ENCODE data around the gene KCNMA1.

The KCNMA1 gene

DNA sequence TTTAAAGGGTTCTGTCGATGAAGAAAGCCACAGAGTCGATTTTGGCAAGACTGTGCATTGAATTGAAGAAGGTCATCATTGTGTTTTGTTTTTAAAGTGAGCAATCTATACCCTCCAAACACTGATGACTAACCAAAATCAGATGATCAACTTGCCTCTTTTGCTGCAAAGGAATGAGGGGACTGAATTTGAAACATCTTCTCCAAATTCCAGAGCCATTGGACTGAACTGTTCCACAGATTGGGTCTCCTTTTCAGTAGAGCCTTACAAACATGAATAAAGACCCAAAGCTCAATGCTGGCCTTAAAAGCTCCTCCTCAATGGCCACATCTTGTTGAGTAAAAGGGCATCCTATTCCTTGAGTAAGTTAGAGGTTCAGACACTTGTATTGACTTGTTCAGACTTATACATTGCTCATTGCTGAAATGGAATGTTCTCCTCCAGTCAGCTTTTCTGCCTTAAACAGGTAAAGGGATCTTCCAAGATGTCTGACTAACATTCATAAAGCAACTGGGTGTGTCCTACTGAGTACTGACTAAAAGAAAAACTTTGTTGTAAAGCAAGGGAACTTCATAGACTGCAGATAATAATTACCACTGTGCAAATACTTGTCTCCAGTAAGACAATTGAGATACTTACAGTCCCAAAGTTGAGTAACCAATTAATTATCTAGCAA is 630.6 kb downstream of the KCNMA1 start:
- DNase-seq = no peak

DNA sequence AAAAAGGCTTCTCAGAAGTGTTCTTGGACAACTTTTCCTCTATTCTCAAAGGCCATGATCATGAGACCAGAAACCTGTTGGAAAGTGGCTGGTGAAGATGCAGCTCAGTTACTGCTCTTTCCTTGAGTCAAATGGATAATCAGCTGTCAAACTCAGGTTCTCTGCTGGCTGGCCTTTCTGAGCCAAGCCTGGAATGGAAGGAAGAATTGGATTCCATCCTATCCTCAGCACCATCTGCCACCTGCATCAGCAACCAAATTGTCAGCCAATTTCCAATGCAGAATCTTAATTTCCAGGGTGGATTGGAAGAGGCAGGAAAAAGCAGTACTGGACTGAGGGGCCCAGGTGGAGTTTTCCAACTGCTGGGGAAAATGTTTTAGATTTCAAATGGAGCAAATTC is 631.7 kb downstream of the KCNMA1 start:
- DNase-seq = no peak

DNA sequence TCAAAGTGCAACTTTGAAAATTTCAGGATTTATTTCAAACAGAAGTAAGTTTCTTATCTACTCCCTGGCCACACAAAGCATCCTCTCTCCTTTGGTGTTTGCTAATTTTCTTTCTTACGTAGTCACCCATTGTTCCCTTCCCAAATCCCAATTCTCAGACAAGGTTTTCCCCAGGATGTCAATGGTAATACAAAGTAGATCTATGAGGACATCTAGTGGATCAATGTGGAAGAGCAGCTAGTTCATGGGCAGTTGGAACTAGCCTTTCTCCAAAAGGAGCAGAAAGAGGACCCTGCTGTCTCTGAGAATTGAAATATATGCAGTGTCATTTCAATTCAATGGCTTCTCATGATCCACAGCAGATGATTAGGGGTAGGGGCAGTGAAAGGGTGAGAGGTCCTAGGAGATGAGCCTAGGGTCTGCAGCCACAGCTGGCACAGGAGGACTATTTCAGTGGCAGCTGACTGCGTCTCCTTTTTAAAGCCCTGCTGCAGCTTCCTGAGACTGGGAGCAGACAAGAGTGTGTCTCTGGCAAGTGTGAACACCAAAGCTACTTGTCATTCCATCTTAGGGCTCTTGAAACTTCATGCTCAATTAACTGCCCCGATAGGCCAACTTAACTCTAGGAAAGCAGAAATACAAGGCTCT is 632.6 kb downstream of the KCNMA1 start:
- DNase-seq = peak in 1 of 56 donors; percentile 6

DNA sequence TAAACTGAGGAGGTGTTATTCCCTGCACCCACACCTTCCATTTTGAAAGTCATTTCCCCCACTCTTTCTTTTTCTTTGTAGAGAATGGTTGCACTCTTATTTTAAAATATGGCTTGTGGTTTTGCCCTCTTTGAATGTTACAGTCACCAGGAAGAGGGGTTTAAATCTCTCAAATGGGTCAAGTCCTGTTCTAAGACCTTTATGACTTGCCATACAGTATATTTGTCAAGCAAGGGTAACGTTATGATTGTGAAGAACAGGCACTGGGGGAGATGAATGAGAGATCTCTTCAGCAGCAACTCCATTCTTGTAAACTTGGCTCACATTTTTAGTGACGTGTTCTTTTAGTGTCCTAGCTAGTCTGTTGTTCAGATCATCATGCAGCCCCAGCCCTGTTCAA is 634.7 kb downstream of the KCNMA1 start:
- no peak for DNase-seq

DNA sequence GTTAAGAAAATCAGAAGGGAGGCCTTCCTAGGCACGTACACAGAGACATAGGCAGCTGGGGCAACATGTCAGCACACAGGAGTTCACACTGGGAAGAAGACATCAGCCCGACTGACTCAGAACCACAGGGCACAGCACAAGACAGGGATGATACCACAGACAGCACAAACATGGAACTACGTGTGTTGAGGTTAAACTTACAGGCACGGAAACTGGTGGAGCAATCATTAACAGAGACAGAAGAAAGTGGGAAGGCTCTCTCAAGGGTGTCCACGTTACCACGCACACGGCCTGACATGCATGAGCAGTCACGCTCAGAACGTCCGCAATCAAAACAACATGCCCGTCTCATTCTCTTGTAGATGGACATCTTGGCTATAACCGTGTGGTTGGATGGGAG is 636.4 kb downstream of the KCNMA1 start:
- DNase-seq = no peak

DNA sequence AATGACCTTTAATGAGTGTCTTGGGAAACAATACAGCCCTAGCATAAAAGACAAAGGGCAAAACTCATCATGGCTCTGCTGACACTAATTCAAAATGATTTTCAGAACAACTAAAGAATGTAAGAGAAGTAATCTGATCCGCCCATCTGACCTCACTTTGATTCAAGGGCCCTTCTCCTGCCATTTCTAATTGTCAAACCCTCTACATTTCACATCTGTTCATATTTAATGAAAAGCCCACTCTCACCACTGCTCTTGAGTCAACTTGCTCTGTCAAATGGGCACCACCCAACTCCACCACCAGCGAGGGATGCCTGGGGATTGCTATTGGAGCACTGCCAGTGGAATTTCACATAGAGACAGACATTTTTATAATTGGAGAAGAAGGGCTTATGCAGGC is 639.2 kb downstream of the KCNMA1 start:
- DNase-seq = no peak

DNA sequence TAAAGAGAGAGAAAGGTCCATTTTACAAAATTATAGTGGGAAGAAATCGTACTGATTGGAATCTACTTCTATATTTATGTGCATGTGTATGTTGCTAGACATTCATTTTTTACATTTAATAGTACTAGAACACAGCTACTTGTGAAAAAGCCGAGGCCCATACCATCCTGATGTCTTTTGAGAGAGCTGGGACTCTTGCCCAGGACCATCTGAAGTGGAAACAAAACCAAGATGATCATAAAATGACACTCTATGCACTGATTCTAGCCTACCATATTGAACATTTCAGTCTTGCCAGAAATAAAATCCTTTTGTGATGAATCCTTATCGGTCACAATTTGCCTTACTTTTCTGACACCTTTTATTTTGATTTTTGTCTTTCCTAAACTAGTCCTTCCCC is 640.0 kb downstream of the KCNMA1 start:
- no peak for DNase-seq

DNA sequence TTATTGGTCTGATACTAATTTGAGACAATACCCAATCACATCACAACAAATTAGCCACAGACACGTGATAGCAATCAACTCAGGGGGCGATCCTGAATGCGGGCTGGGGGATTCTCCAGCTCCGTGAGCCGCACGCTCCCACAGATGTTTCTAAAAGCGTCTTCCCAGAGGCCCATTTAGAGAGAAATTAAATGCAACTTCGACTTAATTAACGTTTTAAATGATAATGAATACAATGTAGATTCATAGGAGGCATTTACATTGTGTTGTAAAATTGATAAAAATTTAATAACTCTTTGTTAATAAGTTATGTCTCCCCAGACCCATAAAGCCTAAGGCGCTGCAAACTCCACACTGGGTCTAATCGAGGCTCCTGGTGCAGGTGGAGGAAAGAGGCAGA is 642.6 kb downstream of the KCNMA1 start:
- DNase-seq = no peak

DNA sequence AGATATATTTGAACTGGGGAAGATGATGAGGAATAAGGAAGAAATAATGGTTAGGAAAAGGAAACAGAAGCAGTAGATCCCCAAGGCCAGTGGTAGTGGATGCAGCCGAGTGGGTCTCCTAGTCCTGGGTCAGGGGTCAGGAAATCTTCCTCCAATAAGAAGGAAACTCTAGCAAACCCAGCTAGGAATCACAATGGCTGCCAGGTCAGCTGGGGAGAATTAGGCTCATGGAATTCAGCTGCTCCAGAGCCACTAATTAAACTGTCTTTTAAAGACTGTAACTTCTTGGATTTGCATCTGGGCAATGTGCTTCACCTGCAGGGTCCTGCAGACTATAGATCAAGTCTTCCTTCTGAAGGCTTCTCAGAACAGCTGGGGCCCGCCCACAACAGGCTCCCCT is 644.4 kb downstream of the KCNMA1 start:
- no peak for DNase-seq

DNA sequence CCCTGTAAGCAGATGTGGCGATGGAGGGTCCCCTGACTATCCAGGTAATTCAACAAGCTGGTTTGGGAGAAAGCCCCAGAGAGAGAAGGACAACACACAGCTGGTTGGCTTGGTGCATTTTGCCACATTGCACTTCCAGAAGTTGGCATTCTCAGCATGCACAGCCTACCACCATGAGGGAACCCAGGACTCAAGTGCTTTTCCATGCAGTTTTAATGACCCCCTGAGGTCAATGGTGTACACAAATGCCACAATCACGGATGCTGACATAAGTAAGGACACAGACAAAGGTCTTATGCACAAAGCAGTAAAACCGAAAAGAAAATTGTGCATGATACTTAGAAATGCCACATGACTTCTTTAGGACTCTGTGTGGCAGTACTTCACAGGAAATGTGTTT is 645.1 kb downstream of the KCNMA1 start:
- DNase-seq = no peak

DNA sequence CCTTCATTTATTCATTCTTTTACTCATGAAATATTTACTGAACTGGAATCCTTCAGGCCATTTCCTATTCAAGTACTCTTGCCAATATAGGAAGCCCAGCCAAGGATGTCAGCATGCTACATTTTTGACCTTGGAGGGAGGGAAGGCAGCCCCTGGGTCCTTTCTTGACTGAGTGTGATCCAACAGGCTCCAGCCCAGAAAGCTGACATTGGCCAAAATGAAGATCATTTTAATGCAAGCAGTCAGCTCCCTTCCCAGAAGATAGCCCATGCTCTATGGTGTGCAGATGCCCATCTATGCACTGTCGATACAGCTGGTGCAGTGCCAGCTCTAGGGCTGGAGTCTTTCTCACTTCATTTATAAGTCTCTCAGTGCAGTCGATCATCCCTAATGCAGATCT is 646.0 kb downstream of the KCNMA1 start:
- DNase-seq = no peak

DNA sequence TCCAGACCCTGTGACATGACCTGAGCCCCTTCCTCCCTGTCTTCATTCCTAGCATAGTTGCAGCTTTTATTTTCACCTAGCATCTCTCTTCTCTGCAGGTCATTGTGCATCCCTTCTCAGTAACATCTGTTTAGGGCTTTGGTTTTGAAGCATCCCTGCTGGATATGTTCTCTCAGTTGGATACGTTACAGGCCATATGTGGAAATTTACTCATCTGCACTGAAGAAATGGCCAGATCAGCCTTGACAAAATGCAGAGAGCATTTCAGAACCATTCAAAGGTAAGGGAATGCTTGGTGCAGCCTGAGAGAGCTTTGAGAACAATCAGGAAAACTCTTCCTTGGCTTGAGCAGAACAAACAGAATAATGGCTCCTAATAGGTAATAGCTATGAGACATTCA is 647.0 kb downstream of the KCNMA1 start:
- DNase-seq = no peak

DNA sequence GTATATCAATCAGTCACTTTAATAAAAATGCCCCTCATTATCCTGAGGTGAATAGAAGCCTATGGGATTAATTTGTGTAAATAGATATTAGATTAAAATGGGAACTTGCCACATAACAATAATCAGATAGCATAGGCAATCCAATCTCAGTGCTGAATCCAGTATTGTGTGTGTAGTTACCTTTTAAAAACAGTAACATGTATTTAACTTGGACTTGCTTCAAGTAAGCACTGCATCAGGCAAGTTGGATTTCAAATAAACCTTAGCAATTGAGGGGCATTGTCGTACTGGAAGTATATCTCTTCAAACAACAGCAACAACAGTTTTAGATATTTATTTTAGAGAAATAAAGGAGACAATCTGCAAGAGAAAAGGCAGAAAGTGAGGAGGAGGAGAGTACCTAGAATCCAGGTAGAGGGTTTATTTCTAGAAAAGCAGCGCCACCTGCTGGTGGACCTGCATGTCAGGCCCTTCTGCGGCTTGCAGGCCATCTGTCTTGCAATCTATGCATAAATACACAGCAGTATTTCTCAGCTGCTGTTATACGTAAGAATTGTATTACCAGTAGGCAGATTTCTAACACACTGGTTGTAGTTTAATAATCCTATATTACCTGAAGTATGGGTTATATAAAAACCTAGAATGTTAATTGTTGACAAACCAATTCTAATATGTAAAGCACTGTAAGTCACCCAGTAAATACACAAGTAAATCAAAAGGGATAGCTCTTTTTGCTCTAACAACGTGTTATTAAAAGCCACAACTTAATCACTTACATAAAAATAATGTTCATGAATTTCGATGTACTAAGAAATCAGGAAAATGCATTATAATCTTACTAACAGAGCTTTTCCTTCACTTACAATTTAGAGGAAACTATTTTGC is 652.8 kb downstream of the KCNMA1 start:
- DNase-seq = peak in 48 of 56 donors; percentile 1 to 85 (median 31)

DNA sequence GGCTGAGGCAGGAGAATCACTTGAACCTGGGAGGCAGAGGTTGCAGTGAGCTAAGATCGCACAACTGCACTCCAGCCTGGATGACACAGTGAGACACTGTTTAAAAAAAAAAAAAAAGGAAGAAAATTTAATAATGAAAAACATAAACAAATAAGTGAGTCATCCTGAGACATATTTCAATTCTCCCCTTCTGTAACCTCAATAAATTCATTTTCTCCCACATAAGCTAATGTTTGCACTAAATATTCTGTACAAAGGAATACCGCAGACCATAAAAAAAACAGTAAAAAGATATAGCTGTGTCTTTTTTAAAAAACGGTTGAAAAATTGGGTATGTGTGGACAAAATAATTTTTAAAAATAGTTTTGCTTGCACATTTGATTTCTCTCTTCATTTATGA is 654.0 kb downstream of the KCNMA1 start:
- DNase-seq = no peak

DNA sequence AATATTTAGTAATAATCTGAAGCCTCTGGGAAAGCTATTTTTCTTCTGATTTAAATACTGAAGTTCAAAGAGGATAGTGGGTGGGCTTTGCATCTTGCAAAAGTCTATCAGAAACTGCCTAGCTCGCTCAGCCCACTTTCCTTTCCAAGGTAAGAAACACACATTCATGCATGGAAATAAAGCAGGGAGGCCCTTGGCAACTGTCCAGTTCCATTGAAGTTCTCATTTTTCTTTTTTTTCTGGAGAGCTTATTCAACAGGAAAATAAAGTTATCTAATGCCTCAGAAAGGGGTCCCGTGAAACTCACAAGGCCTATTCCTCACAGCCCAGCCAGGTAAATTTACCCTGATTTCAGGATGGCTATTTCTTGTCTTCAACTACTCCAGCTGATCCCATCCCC is 654.9 kb downstream of the KCNMA1 start:
- DNase-seq = no peak

DNA sequence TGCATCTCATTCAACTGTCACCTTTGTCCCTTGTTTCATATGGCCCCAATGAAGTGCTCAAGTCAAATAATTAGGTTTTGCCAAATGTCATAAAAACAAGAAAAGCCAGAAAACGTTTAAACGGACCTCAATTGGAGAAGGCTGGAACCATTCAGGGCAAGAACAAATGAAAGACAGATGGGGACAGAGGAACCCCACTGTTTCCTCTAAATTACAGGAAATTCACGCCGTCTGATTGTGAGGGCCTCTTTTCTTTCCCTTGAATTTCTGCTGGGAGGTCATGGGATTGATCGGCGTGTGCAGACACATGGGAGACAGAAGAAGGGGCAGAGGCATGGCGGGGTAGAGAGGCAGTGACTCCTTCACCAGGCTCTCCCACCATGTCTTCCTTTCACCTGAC is 656.4 kb downstream of the KCNMA1 start:
- DNase-seq = no peak

DNA sequence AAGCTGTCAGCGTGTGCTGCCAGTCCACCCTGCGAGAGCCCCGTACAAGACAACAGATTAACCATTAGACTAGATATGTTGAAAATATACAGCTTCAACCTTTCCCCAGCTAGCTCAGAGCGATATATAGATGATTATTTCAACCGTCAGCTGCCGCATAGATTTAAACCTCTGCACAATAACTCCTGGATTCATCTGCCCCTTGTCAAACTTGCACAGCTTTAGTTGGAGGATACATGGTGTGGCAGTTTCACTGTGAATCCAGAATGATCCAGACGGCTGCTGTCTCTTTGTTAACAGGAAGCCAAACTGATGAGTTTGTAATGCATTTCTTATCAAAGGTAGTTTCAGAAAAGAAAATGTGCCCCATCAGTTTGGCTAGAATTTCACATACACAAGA is 659.7 kb downstream of the KCNMA1 start:
- no peak for DNase-seq

DNA sequence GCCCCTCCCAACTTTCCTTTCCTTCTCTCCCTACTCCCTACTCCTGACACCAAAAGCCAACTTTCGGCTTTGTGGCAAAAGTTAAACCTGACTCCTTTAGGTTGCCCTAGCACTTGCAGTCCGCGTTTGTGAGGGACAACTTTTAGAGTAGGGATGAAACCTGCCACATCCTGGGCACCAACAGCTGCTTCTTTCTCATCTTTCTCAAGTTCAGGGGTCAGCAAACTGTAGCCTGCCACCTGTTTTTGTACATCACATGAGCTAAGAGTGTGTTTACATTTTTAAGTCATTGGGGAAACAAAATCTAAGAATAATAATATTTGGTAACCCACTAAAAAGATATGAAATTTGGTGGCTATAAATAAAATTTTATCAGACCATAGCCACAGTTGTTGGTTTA is 660.6 kb downstream of the KCNMA1 start:
- DNase-seq = no peak

DNA sequence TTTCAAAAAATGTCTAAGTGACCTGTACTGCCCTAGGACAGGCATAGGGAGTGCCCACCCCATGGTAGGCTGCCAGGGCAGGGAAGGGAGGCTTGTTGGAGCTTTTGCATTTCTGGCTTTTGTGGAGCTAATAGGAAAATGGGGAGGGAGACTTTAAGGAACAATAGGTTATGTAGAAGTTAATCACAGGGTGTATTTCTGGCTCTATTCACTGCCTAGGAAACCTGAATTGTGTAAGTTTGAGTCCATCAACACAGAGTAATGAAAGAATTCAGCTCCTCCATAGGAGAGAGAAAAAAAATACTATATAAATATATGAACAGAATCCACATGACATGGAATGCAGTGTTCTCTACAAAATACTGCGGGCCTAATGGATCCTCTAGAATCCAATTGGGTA is 661.5 kb downstream of the KCNMA1 start:
- no peak for DNase-seq

DNA sequence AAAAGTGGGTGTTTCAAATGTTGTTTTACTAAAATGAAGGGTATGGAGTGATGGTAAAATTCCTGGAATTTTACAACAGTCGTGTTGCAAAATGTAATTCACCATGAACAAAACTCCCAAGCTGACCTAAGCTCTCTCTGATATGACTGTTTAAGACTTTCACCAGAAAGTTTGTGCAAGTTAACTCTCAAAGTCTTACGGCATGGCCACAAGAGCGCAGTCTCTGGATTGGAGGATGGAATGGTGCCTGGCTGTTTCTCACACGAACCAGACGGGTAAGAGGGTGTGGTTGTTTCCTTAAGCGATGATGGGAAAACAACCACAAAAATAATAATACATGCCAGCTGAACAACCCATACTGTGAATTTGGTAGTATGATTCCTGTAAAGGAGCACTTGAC is 662.5 kb downstream of the KCNMA1 start:
- no peak for DNase-seq

DNA sequence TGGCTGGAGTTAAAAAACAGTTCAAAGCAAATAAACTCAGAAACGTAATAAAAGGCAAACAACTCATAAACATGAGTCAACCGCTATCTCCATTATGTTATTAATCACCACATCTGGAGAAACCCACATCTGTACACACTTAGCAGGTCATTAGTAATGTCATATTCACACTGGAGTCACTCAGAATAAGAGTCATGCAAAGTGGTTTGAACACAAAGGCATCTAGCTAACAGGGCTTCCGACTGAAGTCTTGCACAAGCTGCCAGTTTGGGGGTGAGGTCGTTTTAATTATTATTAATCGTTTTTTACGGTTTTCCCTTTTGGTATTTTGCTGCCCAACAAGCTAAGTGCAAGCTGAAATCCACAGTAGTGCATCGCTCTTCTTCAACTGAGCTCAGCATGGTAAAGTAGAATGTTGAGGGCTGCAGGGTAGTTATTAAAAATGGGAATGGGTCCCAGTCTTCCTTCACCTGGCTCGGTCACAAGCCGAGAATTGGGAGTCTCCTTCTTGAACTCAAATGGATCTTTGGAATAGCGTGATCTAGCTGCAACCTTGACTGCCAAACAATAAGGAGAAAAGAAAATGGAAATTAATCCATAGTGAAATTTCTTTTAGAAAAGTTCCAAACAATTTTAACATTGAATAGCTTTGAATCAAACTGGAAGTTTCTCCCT is 663.5 kb downstream of the KCNMA1 start:
- DNase-seq = no peak
